Superior temporal gyrus (tissue), 1 donor: ENCODE measurements around the gene THSD1.
"Not testable (repeated sequence)": the region's sequence is repeated elsewhere in the genome, so short reads cannot be mapped to it uniquely, and the experiment has no call there.

Source experiments
- DNase-seq: peaks from one replicate; pipeline ENCODE4 v3.0.0-alpha.2; 2016; ENCODE audit errors: extremely low spot score

THSD1 gene

DNA sequence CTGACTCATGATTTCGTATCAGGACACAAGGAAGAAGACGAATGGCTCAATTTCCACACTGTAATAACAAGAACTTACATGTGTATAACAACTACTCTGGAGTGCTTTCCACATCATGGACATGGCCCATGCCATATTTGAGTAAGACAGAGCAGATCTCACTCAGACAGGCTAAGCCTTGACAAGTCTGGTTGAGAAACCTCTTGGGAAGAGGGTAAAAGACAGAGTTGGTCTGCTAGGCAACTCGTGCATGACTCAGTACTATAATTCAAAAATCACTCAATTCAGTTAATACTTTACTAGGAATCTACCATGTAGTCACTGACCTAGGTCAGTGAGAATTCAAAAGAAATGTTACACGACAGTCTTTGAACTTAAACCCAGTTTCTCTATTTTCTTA lies 5.7 kb upstream of the THSD1 start:
- DNase-seq = no peak

DNA sequence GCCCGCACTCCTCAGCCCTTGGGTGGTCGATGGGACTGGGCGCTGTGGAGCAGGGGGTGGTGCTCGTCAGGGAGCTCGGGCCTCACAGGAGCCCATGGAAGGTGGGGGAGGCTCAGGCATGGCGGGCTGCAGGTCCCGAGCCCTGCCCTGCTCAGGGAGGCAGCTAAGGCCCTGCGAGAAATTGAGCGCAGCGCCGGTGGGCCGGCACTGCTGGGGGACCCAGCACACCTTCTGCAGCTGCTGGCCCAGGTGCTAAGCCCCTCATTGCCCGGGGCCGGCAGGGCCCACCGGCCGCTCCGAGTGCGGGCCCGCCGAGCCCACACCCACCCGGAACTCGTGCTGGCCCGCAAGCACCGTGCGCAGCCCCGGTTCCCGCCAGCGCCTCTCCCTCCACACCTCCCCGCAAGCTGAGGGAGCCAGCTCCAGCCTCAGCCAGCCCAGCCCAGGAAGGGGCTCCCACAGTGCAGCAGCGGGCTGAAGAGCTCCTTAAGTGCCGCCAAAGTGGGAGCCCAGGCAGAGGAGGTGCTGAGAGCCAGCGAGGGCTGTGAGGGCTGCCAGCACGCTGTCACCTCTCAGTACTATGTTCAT lies 2.2 kb upstream of the THSD1 start:
- not testable (repeated sequence) for DNase-seq

GRCh38 chr13:52407436-52407835 lies 1.5 kb upstream of the THSD1 start:
- not testable (repeated sequence) for DNase-seq

- DNase-seq = no peak
Observed at GRCh38 chr13:52406629-52407028, 657 bp upstream of the THSD1 start.

GRCh38 chr13:52405369-52405766 lies 604 bp downstream of the THSD1 start:
- no peak for DNase-seq

- no peak for DNase-seq
Observed at GRCh38 chr13:52399708-52400107, 6.3 kb downstream of the THSD1 start.

DNA sequence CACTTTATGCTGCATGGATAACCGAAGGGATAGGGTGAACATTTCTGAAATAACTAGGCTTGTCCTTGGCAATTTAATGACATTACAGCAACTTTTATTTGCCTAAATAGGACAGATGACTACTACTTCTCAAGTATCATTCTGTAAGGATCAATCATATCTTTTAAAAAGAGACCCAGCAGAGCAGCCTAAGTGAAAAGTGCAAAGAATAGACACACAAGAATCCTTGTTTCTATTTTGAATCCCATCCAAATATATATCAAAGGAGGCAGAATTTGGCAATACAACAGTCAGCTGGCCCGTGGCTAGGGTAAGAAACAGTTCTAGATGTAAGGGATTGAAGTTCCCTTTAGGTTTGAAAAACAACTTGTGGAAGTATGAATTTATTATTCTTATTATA lies 6.9 kb downstream of the THSD1 start:
- DNase-seq = no peak

DNA sequence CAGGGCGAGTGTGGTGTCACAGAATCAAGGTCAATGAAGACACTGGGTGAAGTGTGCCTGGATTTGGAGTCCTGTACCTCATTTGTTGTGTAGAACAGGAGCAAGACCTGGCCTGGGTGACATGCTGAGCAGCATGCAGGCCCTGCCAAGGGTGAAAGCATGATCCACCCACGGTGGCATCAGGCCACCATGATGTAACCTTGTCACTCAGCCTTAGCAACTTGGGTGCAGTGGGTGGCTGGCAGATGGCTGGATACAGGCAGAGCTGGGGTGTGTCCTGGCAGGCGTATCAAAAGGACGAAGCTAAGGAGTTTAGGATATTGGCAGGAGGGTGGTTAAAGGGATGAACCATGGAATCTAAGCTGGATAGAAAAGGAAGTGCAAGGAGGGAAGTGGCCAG lies 10.3 kb downstream of the THSD1 start:
- DNase-seq = no peak

DNA sequence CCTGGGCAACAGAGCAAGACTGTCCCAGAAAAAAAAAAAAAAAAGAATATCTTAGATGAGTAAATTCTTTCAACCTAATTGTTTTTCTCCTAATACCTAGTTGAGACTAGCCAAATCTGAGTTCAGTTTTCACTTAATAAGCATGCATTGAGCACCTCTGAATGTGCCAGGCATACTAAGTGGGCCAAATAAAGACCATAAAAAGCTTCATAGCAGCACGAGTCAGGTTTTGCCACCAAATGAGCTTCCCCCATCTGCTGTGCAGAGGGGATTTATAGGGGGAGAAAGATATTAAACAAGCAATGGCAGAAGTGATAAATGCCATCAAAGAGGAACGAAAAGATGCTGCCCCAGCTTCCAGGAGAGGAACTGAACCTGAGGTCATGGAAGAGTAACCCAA lies 11.4 kb downstream of the THSD1 start:
- DNase-seq = no peak

DNA sequence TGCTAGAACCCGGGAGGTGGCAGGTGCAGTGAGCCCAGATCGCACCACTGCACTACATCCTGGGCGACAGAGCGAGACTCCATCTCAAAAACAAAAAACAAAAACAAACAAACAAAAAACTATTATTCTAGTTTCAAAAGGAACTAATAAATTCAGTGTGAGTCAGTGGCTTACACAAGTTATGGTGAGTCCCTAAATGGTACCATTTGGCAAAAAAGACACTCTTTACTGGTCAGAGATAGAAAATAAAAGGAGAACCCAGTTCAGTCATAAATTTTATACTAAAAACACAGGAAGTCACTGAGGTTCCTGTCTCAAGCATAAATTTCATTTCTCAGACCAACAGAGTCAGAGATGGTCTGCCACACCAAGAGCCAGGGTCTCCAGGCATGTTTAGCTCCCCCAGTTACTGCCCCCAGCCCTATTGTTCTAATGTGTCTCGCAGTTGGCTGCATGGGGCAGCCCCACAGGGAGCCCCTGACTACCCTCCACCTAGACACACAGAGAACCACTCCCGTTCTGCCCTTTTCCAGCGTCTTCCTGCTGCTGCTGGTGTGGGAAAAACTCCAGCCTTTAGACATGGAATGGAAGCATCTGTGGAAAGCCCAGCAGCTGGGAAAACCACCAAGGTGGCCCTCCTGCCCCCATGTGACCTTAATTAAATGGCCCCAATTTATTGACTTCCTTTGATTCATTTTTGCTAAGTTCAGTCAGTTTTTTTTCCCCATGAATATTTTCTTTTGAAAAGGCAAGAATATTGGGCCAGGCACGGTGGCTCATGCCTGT lies 12.2 kb downstream of the THSD1 start:
- DNase-seq = no peak

DNA sequence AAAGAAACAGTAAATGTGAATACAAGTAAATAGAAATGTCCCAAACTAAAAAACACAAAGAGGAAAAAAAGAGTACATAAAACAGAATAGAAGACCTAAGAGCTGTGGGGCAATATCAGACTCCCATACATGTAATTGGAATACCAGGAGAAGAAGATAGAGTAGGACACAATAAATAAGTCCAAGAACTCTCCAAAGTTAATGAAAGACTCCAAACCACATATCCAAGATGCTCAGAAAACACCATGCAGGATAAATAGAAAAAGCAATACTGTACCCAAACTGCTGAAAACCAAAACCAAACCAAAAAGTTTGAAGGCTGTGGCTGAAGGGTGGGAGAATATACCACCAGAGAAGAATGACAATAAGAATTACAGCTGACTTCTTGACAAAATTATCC lies 18.3 kb downstream of the THSD1 start:
- DNase-seq = no peak

DNA sequence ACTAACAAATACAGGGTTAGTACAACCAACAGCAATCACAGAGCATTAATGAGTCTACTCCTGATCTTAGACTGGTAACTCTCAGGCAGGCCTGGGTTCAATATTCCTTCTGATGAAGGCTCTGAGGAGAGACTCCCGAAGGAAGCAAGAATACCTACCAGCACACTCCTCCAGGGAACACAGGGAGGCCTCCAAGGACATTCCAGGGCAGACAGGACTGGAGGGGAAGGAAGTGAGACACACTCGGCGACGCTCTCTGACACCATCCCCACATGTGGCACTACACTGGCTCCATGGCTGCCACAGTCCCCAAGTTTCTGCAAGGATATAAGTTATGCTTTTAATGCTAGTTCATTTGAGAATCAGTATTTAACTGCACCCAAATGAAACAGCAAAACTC lies 20.1 kb downstream of the THSD1 start:
- DNase-seq = no peak

- DNase-seq = no peak
Observed at GRCh38 chr13:52383366-52383765, 22.6 kb downstream of the THSD1 start.

- no peak for DNase-seq
Observed at GRCh38 chr13:52378312-52378711, 27.7 kb downstream of the THSD1 start.

DNA sequence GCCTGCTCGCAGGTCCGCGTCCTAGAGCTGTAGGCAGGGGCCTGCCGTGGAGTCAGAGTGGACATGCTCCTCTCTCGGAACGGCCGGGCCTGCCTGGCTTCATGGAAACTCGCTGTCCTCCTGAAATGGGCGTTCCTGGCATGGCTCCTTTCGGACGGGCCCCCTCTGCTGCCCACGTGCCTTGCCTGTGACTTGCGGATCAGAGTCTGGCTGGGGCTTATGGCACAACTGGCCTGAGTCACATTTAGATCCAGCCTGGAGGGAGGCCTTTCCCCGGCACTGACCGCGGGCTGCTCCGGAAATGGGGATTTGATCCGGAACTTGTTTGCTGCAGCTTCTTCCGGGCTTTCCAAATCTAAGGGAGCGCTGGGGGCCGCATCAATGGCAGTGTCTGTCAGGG lies 28.1 kb downstream of the THSD1 start:
- no peak for DNase-seq

- DNase-seq = no peak
Observed at GRCh38 chr13:52374873-52375411, 31.0 kb downstream of the THSD1 start.

- DNase-seq = no peak
Observed at GRCh38 chr13:52374389-52374788, 31.6 kb downstream of the THSD1 start.

DNA sequence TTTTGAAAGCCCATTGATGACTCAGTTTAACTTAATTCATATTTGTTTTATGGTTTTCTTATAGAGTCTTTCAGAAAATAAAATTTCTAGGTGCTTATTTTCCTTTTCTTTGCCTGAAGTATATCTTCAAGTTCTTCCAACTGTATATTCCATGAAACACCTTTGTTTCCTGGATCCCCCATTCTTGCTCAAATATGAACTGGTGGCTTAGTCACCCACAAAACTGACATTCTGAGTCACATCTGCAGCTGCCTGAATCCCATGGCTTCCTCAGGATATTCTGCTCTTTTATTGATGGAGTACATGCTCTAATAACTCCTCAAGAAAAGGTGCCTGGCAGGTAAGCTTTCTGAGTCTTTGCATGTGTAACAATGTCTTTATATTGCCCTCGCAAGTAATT lies 32.7 kb downstream of the THSD1 start:
- DNase-seq = not testable (repeated sequence)

DNA sequence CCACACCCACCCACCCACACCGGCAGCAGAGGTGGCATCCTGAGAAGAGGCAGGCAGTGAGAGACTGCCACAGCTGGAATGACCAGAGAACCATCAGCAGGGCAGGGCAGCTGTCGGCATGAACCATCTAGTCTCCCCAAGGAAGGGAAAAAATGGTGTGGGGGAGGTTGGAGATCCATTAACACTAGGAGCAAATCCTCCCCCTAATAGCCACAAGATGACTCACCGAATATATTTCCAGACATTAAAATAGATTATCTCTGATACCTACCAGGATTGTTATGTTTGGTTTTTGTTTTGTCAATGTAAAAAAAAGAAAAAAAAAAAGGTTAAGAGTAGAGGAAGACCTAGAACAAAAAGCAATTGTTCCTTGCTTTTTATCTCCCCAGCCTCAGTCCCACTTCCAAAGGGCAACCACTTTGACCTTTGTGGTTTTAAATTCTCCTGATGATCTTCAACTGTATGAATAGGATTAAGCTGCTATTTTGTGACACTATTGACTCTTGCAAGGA lies 34.2 kb downstream of the THSD1 start:
- no peak for DNase-seq

GRCh38 chr13:52366291-52366690 lies 39.7 kb downstream of the THSD1 start:
- DNase-seq = no peak

- not testable (repeated sequence) for DNase-seq
Observed at GRCh38 chr13:52362169-52362887, 43.6 kb downstream of the THSD1 start.

GRCh38 chr13:52361225-52361624 lies 44.7 kb downstream of the THSD1 start:
- DNase-seq = no peak
